DMS153 treated with DMSO at 0.1 percent for 48 hours (cell line): ENCODE measurements around the gene GSDMA.
A peak's percentile ranks its signal among the peaks of the same experiment; 100 is the strongest.

ENCODE experiments used
- DNase-seq: peaks from one replicate; lab custom pipeline; 2025; ENCODE audit not compliant: unreplicated experiment; lab: John Stamatoyannopoulos, UW

Gene GSDMA, protein sequence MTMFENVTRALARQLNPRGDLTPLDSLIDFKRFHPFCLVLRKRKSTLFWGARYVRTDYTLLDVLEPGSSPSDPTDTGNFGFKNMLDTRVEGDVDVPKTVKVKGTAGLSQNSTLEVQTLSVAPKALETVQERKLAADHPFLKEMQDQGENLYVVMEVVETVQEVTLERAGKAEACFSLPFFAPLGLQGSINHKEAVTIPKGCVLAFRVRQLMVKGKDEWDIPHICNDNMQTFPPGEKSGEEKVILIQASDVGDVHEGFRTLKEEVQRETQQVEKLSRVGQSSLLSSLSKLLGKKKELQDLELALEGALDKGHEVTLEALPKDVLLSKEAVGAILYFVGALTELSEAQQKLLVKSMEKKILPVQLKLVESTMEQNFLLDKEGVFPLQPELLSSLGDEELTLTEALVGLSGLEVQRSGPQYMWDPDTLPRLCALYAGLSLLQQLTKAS

DNA sequence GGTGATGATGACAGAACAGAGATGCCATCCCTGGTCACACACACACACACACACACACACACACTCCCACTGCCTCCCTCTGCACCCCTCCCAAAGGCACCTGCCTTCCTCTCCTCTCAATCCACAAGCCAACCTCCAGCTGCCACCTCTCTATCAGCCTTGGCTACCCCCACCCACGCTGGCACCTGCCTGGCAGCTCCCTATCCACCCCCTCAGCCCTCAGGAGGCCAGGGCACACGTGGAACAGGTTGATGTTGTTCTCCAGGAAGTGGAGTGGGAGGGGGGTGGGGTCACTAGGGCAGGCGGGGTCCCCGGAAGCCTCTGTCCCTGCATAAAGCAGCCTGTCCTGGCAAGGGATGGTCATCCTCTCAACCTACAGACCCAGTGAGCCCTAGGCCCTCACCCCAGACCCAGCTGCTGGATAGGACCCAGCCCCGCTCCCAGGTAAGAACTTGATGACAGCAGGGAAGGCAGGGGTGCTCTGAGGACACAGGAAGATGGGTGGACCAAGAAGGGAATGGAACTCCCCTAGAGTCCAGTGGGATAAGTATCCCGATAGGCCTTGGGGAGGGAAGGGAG, at the start of gene GSDMA:
Gene GSDMA (plus strand): TSS at position 363 of the 579 bp plus-strand sequence. CDS start 2,684 bp downstream, outside the sequence.
- DNase-seq, result no peak

DNA sequence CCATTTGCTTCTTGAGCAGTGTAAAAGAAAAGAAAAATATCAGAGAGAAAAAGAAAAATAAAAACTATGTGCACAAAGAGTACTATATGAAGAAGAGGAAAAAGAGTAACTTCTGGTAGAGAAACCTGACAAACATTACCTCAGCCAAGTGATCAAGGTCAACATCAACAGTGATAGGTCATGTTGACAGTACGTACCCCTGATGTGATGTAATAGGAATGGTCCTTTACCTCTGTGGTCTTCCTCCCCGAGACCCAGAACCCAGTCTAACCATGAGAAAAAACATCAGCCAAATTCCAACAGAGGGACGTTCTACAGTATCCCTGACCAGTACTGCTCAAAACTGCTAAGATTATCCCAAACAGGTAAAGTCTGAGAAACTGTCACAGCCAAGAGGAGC, 48.8 kb upstream of the GSDMA start:
- no peak for DNase-seq

DNA sequence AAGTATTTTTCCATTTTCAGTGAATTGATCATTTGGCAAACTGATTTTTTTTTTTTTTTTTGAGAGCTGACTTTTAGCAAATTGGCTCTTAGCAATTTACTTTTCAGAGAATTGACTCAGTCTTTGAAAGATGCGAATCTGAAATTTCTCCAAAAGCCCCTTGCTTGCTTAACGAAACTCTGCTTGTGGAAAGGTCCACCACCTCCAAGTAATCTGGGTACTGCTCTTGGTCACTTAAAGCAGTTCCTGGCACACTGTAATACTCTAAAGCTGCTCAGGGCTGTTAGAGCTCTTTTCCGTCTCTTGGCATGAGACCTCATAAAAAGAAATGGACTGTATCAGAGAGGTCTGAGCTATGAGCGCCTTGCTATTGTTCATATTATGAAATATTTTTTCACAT, 47.2 kb upstream of the GSDMA start:
- no peak for DNase-seq

DNA sequence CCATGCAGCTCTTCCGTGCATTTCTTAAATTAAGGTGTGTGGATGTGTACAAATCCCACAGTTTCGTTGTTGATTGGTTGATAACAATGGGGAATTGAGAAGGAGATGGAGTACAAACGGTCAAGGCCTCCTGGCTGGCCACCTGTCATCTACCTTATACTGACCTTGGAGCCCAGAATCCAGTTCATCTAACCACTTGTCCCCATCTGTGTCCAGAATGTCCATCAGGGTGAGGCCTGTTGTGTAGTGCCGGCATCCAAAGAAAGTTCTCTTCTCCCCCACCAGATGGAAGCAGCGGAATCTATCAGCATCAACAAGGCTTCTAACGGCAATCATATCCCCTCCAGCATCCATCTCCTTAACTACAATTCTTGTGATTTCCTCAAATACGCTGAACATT, 45.9 kb upstream of the GSDMA start:
- DNase-seq, result no peak

DNA sequence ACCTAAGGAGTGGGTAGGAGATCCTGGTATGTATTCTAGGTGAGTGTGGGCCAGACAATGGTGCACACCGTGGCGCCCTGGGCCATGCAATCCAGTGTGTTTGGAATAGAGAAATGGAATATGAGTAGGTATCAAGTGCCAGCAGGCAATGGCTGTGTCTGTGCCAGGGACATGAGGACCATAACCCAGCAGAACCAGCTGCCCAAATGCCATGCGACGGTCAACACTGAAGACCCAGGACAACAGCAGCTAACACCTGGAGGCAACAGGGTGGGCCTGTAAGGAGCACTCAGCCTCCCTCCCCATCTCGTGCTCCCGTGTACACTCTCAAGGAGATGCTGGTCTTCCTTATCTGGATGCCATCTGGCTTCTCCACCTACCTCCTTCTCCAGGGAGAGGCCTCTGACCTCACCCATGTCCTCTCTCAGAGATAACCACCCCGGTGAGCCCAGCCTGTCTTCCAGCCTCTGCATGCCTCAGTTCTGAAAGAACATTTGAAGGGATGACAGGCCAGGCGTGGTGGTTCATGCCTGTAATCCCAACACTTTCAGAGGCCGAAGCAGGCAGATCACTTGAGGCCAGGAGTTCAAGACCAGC, 43.6 kb upstream of the GSDMA start:
- no peak for DNase-seq

DNA sequence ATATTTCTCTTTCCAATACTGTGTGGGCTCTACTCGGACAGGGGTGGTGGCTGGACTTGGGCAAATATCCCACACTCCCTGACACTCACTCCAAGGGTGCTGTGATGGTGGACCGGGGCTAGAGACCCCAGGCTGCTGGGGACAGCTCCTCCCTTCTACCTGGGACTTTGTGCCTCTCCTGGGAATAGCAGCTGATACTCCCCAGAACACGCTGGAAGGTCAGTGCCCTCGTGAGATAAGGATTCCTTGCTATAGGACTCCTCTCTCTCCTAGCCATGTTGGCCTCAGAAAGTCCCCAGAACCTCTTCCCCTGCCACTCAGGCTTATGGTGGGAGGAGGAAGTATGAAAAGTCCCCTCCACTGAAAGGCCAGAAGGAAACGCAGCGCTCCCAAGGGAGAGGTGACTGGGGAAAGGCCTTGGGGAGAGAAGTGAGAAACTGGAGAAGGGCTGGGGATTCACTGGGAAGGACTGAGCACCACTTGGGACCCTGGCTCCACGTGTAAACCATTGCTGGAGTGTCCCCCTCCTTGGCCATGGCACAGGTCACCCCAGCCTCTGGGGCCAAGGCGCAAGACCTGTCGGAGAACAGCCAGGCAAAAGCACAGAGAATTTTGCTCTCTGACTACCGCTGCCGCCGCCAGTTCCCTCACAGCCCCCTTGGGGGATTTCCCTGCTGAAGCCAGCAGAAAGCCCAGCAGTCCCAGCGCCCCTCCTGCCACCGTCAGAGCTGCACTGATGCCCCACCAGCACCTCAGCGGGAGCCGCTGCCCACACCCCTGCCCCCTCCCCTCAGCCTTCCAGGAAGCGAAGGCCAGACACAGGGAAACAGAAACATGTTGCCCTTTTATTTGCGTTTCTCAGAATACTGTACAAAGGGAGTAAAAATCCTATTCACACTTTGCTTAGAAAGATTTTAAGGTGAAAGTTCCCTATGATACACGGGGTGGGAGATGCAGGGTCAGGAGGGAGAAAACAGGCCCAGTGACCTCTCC, 42.3 kb upstream of the GSDMA start:
- DNase-seq, result no peak

DNA sequence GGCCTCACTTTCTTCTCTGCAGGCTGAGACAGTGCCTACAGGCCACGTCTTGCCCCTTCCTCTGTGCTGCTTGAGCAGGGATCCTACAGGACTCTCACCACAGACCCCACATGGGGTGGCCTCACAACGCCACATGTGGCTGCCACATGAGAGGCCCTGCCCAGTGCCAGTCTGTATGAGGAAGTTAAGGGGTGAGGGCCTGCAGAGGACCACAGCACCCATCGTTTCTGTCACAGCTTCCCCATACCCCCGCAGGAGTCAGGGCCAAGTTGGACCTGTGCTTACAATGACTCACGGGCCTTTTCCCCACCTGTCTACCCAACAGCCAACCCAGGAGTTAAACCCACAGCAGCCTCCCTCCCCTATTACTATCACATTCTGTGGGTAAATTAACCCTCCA, 41.5 kb upstream of the GSDMA start:
- DNase-seq, result no peak

DNA sequence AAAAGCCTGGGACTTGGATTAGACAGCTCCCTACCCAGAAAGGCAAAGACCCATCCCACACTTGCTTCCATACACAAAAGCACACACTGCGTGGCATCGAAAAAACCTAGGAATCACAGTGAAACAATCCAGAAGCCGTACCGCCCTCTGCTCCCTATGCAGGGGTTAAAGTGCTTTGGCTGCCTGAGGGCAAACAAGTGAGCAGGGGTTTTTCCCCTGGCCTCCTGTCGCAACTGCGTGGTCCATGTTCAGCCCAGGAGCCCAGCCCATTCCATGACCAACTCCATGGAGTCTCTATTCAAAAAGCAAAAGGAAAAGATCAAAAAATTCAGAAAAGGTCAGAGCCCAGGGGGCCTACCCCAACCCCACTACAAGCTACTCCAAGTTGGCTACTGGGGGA, 40.8 kb upstream of the GSDMA start:
- DNase-seq, result no peak

DNA sequence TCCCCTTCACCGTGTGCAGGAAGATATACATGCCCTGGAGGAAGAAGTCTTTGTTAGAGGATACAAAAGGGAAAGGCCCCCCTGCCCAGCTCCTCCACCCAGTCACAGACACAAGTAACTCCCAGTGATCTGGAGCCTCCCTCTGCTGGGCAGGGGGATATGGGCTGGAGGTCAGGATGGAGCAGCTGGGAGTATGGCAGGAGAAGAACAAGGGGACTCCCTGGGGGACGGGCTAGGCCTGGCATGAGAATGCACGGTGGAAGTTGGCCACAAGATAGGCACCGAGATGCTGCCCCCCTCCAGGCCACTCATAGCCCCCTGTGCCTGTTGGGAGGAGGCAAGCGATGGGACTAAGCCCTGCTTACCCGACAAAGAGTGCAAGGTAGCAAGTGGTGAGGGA, 39.6 kb upstream of the GSDMA start:
- no peak for DNase-seq

DNA sequence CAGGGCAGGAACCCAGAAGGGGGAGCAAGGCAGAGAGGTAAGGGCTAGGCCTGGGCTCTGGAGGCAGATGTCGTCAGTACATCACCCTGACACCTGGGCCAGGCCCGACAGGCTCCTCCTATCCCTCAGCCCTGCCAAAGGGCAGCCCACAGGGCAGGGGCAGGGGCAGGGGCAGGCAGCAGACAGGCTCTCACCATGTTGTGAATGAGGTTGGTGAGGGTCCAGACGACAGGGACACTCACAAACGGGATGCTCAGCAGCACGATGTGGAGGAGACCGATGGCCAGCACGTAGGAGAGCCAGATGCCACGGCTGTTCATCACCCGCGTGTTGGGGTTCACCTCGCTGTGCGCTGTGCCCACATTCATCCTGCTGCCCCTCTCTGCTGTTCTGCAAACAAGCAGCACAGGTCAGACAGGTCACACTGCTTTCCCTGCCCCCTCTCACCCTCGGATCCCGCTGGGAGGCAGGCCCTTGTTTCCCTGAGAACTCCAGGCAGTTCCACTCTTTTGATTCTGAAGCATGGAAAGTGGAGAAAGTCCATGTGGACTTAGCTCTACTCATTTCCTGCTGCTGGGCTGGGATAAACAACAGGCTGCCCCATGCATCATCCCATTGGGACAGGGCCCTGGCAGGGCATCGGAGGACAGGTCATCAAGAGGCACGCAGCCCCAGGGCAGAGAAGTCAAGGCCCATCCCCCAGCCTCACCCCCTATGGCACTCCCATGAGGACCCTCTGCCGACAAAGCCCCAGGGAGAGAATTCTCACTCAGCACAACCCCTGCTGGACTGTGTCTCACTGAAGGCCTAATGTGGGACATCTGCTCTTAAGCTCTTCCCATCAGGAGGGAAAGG, 38.7 kb upstream of the GSDMA start:
- DNase-seq, result no peak

DNA sequence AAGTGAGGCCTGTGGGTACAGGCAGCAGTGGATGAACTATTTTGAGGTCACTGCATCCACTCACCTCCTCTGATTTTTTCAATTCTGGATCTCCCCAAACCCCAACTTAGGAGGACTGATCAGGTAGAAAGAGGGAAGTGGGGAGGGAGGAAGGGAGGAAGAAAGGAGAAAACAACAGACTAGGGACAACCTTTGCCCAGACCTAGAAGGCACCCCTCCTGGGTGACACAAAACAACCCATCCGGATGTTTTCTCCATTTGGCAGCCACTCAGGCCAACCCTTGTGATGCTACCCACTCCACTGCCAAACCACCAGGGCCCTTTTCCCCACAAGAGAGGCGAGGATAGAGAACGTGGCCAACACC, 38.1 kb upstream of the GSDMA start:
- no peak for DNase-seq

DNA sequence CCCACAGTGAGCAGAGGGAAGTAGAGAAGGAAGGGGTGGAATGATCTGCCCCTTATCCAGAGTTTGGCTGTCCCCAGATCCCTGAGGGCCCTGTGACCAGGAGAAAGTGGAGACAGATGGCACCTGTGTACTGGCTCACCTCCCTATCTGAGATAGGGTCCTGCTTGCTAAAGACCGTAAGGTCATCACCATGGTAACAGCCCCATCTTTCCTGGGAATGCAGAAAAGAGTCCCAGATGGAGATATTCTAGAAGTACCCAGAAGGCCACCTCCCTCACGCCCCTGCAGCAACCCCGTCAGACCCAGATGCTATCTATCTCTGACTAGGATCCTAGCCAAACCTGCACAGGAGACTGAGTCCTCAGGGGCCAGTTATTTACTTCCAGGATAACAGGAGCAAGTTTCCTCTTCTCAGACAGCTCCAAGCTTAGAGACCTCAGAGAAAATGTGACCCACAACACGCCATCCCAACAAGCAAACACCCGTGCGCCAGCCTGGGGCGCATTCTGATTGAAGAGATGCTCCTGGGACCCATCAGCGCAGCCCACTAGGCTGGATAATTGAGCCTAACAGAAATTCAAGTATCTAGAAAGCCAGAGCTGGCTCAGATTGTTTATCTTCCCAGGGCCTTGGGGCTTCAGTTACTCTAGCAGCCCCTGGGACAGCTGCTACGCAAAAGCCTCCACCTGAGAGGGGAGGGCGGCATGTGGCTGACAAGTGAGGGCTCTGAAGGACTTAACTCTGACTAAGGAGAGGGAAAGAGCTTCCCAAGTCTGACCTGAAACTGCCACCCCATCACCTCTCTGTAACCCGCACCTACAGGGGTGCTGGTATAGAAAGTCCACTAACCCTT, 37.3 kb upstream of the GSDMA start:
- no peak for DNase-seq

DNA sequence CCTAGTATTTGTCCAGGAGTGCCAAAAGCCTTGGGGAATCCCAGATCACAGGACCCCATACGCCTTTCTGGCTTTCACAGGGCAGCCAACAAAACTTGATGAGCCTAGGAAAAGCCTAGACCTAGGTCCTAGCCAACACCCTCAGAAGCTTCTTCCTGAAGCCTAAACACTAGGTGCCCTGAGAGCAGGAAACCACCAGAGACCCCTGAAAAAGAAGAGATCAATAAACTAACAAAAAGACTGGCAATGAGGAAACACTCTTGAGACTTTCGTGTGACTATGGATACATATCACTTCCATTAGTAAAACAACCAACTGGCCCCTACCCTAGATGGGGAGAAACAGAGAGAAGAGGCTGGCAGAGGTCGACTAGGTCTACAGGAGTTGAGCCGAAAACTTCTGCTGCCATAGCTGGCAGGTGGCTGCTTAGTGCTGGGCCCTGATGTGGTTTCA, 36.6 kb upstream of the GSDMA start:
- DNase-seq, result no peak

DNA sequence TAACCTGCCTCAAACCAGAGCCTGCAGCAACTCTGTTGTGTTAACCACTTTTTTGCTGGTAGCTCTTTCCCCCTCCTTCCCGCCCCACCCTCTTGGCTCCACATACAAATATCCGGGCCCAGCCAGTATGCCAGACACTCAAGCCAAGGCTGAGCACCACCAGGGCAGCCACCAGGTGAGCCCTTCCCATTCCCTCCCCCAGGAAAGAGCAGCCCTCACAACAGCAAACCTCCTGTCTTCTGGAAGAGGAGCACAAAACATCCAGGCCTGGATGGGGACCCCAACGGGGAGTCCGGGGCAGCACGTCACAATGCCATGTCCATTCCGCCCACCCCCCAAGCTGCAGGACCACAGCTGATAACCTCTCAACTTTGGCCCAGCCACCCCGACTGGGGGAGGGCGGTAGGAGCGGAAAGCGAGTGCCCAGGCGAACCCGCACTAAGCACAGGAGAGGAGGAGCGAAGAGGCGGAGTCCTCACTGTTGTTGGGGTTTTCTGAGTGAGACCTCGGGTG, 36.2 kb upstream of the GSDMA start:
- DNase-seq, result no peak

DNA sequence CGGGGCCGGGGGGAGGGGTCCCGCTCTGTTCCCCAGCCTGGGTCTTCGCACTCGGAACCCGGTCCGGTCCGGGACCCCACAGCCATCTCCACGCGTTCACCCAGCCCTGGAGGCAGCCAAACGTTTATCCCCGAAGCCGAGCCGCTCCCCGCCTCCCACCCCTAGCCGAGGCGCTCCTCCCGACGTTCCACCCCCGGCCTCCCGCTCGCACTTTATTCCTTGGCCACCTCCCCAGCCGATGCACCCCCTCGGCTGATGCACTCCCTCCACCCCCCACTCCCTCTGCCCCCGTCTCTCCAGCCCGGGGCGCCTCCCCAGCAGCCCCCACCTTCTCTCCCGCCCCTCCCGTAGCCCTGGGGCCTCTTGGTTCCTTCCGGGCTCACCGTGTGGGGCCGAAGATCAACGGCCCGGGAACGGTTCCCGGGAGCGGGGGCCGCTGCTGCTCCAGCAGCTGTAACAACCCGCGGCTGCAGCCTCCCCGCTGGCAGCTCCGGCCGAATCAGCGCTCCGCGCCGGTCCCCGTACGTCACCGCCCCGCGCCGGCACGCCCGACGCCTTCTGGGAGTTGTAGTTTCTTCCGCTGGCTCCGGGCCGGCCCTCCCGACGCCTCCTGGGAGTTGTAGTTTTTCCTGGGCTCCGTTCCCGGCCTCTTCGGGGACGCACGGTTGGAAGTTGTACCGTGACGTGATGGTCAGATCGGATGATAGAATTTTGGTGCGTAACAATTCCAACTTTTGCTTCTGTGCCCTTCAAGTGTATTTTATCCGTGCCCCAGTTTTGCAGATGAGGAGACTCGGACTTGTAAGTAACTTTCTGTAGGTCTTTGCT, 35.5 kb upstream of the GSDMA start, which contains the start of the genes LRRC3C and ORMDL3:
Gene LRRC3C (plus strand): TSS at position 632 of the 828 bp plus-strand sequence. CDS start 13,792 bp downstream, outside the sequence.
Gene ORMDL3 (minus strand): TSS at position 501 of the 828 bp plus-strand sequence. CDS start 3,398 bp downstream, outside the sequence.
- DNase-seq, result peak; percentile 91

DNA sequence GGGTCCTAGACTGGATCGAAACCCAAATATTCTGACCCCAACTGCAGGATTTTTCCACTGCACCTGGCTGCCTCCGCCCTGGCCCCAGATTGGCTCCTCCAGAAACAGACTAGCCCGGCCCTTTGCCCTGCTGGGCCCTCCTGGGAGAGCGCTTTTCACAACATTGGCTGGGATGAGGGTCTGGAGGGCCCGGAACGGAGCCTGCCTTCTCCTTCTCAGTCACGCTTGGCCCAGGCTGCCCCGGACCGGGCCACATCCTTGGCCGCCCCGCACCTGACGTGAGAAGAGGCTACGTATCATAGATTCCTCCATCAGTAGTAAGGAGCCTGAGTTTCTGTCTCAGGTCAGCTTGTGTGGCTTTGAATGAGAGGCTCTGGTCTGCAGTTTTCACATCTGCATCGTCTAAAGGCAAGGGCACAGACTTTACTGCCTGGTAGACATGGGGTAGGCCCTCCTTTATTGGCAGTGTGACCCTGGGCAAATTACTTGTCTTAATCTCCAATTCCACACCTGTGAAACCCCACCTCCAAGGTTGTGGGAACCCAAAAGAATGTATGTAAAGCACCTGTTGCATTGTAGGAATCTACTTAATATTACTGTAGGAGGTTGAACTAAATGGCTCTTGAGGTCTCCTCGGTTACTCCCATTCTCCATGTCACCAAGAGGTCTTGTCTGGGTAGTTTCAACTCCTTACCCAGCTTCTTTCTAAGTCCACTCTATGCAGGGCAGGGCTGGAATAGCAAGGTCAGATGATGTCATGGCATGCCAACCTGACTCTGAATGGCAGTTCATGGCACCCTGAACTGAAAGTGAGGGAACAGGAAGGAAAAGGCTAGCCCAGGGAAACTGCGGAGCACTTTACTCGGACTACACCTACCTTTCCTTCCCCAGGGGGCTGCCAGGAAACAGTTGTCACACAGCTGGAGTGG, 34.6 kb upstream of the GSDMA start:
- no peak for DNase-seq
